GM10248 (cell line): ENCODE data around the gene VSIG10.
"Not testable (repeated sequence)": the region's sequence is repeated elsewhere in the genome, so short reads cannot be mapped to it uniquely, and the experiment has no call there.

ENCODE experiments used
- CTCF ChIA-PET: fragments of 300-600 bp; sonication (Branson Sonifier 250); formaldehyde crosslinking; extraction: SDS; loops from one replicate; lab custom pipeline; 2021; ENCODE audit warnings: antibody characterized with exemption; lab: Yijun Ruan, JAX
- POLR2A ChIA-PET: fragments of 350-650 bp; sonication (Branson Sonifier 250); formaldehyde crosslinking; extraction: SDS; loops from one replicate; lab custom pipeline; 2020; ENCODE audit warnings: antibody characterized with exemption; lab: Yijun Ruan, JAX
- DNase-seq: peaks from one replicate; pipeline ENCODE4 v3.0.0; 2012; ENCODE audit errors: extremely low spot score
- CTCF ChIP-seq: IDR thresholded peaks from 2 replicates; pipeline ENCODE4 v1.5.1; 2012; ENCODE audit warnings: mild to moderate bottlenecking, low read depth; ENCODE audit errors: extremely low read depth, missing control alignments, control extremely low read depth

The VSIG10 gene

GRCh38 chr12:118023301-118023860, 80.4 kb downstream of the VSIG10 start:
- ChIA-PET CTCF (interaction anchor here (1.2 kb wide), 1 partner anchor 9 kb away, joined by 3 read pairs; no protein-coding TSS in a partner anchor), POLR2A (no interaction called here)
- DNase-seq: no peak
- no peak for TF ChIP-seq CTCF

- no peak for TF ChIP-seq CTCF
- POLR2A ChIA-PET: no interaction called here
- DNase-seq: no peak
- CTCF ChIA-PET: interaction anchor here (1.0 to 1.2 kb wide), 2 partner anchors 9 to 42 kb away, joined by 3 to 5 read pairs; no protein-coding TSS in a partner anchor
Observed at GRCh38 chr12:118022728-118023109, 81.1 kb downstream of the VSIG10 start.

- DNase-seq, POLR2A ChIA-PET: not testable (repeated sequence)
- CTCF ChIA-PET: interaction anchor here (1.0 to 1.2 kb wide), 2 partner anchors 10 to 42 kb away, joined by 3 to 5 read pairs; no protein-coding TSS in a partner anchor
Observed at GRCh38 chr12:118022097-118022727, 81.6 kb downstream of the VSIG10 start.

DNA sequence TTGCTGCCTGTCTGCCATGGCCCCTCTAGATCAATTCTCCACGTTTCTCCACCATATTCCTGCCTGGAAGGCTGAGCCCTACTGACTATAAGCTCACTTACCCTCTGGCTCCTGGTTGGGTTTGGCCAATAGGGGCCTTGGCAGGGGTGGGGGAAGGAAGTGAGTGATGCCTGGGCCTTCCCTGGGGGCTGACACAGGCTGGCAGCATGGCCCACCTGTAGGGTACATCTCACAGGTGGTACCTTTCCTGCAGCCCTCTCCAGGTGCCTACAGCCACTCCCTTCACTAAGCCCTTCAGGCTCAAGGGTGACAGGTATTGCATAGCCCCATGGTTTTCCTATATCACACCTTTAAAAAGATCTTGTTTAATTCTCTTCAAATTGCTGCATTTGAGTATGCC, 83.8 kb downstream of the VSIG10 start:
- DNase-seq: no peak
- no peak for TF ChIP-seq CTCF

GRCh38 chr12:118017926-118018325, 85.9 kb downstream of the VSIG10 start:
- CTCF ChIA-PET: interaction anchor here (1.0 to 1.5 kb wide), 3 partner anchors 11 to 39 kb away, joined by 3 read pairs; no protein-coding TSS in a partner anchor

More for the DNA sequence above, 83.8 kb downstream of the VSIG10 start:
- CTCF ChIA-PET: interaction anchor here (1.0 to 2.6 kb wide), 5 partner anchors 14 to 145 kb away, joined by 3 to 10 read pairs (median 4); no protein-coding TSS in a partner anchor
- POLR2A ChIA-PET: interaction anchor here (0.5 kb wide), 1 partner anchor 48 kb away, joined by 4 read pairs; no protein-coding TSS in a partner anchor

GRCh38 chr12:118016424-118017264, 87.2 kb downstream of the VSIG10 start, which contains the start of gene RFC5:
TSS of gene RFC5 (plus strand) at chr12:118016703. CDS start at chr12:118016828, 125 bp downstream.
- CTCF ChIA-PET: interaction anchor here (1.0 to 1.1 kb wide), 2 partner anchors 12 to 142 kb away, joined by 3 read pairs; no protein-coding TSS in a partner anchor
- peak; percentile 100 for DNase-seq
- TF ChIP-seq CTCF: no peak
- POLR2A ChIA-PET: interaction anchor here (0.5 kb wide), 1 partner anchor 51 kb away, joined by 7 read pairs; no protein-coding TSS in a partner anchor

More at GRCh38 chr12:118017926-118018325, 85.9 kb downstream of the VSIG10 start:
- no peak for TF ChIP-seq CTCF
- no peak for DNase-seq
- POLR2A ChIA-PET: no interaction called here
